ENCODE measurements around the gene TCHP. TPM values are rescaled to one million over a fixed set of nuclear protein-coding genes. Genes with fewer than 3 reads are reported as not detected.

Gene TCHP
- total RNA-seq, 4 donors from 2014 or later: 12.4 to 29.4 (median 17.6) TPM

DNA sequence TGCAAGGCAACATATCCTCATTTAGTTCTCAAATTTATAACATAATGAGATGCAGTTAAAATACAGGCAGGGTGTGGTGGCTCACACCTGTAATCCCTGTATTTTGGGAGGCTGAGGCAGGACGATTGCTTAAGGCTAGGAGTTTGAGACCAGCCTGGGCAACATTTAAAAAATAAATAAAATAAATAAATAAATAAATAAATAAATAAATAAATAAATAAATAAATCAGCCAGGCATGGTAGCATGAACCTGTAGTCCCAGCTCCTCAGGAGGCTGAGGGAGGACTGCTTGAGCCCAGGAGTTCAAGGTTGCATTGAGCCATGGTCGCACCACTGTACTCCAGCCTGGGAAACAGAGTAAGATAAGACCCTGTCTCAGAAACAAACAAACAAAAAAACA lies 39.4 kb downstream of the TCHP start:
- Histone ChIP-seq H3K27me3 (no peaks in the 10 kb centered on the region), H3K36me3 (peaks cover 0 to 65% of the 10 kb centered on the region in 2 donors), H3K27ac (no peak overlapping the region), H3K9me3 (no peaks in the 10 kb centered on the region), H3K4me1 (peaks cover 0 to 18% (median 0%) of the 10 kb centered on the region in 3 donors), H3K4me3 (no peak overlapping the region)
- TF ChIP-seq EP300 (IDR thresholded peaks at IDR 0.05) (no peak), POLR2A (IDR thresholded peaks at IDR 0.05) (no peak), POLR2AphosphoS5 (IDR thresholded peaks at IDR 0.05) (no peak), CTCF (IDR thresholded peaks at IDR 0.05) (no peak)
- ATAC-seq: no peak
- WGBS, 2 donors (ENCODE audit: low coverage in 1 of 2): 89 to 91% methylated on average over 1 to 2 of the region's 2 CpGs

DNA sequence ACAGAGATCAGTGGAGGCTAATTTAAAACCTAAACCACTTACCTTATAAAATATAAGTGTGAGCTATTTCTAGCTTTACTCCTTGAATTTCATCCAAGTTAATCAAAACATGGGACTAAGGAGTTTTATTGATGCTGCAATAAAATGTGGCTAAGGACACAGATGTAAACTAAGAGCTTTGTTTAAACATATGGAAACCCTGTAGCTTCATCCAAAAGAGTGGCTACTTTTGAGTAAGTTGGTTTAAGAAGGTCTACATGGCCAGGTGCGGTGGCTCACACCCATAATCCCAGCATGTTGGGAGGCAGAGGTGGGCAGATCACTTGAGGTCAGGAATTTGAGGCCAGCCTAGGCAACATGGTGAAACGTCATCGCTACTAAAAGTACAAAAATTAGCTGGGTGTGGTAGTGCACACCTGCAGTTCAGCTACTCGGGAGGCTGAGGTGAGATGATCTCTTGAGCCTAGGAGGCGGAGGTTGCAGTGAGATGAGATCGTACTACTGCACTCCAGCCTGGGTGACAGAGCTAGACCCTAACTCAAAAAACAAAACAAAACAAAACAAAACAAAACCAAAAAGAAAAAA lies 40.4 kb downstream of the TCHP start:
- Histone ChIP-seq H3K9me3 (no peaks in the 10 kb centered on the region), H3K36me3 (peaks cover 0 to 57% of the 10 kb centered on the region in 2 donors), H3K27ac (no peak overlapping the region), H3K4me3 (no peak overlapping the region), H3K27me3 (no peaks in the 10 kb centered on the region), H3K4me1 (peaks cover 0 to 27% (median 0%) of the 10 kb centered on the region in 3 donors)
- WGBS, 2 donors (ENCODE audit: low coverage in 1 of 2): 61 to 64% methylated on average over 5 of the region's 6 CpGs
- TF ChIP-seq POLR2AphosphoS5 (IDR thresholded peaks at IDR 0.05): no peak
- TF ChIP-seq CTCF (IDR thresholded peaks at IDR 0.05): no peak
- no peak for ATAC-seq

DNA sequence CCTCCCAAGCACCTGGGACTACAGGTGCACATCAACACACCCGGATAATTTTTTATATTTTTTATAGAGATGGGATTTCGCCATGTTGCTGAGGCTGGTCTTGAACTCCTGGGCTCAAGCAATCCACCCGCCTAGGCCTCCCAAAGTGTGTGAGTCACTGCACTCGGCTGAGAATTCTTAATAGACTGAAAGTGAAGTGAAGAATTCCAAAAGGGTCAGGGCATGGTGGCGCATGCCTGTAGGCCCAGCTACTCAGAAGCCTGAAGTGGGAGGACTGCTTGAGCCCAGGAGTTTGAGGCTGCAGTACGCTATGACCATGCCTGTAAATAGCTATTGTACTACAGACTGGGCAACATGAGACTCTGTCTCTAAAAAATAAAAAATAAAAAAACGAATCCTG lies 43.7 kb downstream of the TCHP start:
- no peak overlapping the region for H3K4me3 ChIP-seq
- ATAC-seq: no peak
- peaks cover 8 to 61% (median 15%) of the 10 kb centered on the region in 3 donors for H3K4me1 ChIP-seq
- TF ChIP-seq EP300 (IDR thresholded peaks at IDR 0.05): no peak
- no peak for TF ChIP-seq POLR2AphosphoS5 (IDR thresholded peaks at IDR 0.05)
- no peak for TF ChIP-seq CTCF (IDR thresholded peaks at IDR 0.05)
- no peak for TF ChIP-seq POLR2A (IDR thresholded peaks at IDR 0.05)
- WGBS, 2 donors (ENCODE audit: low coverage in 1 of 2): 86 to 91% methylated on average over 2 to 7 of the region's 7 CpGs
- H3K9me3 ChIP-seq: no peaks in the 10 kb centered on the region
- H3K36me3 ChIP-seq: peaks cover 0 to 36% of the 10 kb centered on the region in 2 donors
- H3K27ac ChIP-seq: no peak overlapping the region
- H3K27me3 ChIP-seq: no peaks in the 10 kb centered on the region

- H3K9me3 ChIP-seq: no peaks in the 10 kb centered on the region
- H3K4me1 ChIP-seq: peaks cover 11 to 68% (median 17%) of the 10 kb centered on the region in 3 donors
- no peaks in the 10 kb centered on the region for H3K27me3 ChIP-seq
- no peak for TF ChIP-seq POLR2A (IDR thresholded peaks at IDR 0.05)
- TF ChIP-seq EP300 (IDR thresholded peaks at IDR 0.05): no peak
- no peak for TF ChIP-seq POLR2AphosphoS5 (IDR thresholded peaks at IDR 0.05)
- no peak for TF ChIP-seq CTCF (IDR thresholded peaks at IDR 0.05)
- 28 to 48% methylated on average over 9 to 11 of the region's 17 CpGs for WGBS, 2 donors (ENCODE audit: low coverage in 1 of 2)
- peak overlapping the region in 2 of 4 donors; percentile 6 to 24 for H3K27ac ChIP-seq
- peak; percentile 44 for ATAC-seq
- peaks cover 0 to 33% of the 10 kb centered on the region in 2 donors for H3K36me3 ChIP-seq
- H3K4me3 ChIP-seq: no peak overlapping the region
Measured at GRCh38 chr12:109944561-109945359, 44.7 kb downstream of the TCHP start.
